NOMO-1 (cell line): Measurements from ENCODE around the gene FBXO5.
"Not testable (repeated sequence)": the region's sequence is repeated elsewhere in the genome, so short reads cannot be mapped to it uniquely, and the experiment has no call there.

Experiments used
- DNase-seq, 2 experiments: peaks; one replicate each; lab custom pipeline; 2025; ENCODE audit not compliant: unreplicated experiment in 2 of 2; lab: John Stamatoyannopoulos, UW

FBXO5 gene, protein sequence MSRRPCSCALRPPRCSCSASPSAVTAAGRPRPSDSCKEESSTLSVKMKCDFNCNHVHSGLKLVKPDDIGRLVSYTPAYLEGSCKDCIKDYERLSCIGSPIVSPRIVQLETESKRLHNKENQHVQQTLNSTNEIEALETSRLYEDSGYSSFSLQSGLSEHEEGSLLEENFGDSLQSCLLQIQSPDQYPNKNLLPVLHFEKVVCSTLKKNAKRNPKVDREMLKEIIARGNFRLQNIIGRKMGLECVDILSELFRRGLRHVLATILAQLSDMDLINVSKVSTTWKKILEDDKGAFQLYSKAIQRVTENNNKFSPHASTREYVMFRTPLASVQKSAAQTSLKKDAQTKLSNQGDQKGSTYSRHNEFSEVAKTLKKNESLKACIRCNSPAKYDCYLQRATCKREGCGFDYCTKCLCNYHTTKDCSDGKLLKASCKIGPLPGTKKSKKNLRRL

DNA sequence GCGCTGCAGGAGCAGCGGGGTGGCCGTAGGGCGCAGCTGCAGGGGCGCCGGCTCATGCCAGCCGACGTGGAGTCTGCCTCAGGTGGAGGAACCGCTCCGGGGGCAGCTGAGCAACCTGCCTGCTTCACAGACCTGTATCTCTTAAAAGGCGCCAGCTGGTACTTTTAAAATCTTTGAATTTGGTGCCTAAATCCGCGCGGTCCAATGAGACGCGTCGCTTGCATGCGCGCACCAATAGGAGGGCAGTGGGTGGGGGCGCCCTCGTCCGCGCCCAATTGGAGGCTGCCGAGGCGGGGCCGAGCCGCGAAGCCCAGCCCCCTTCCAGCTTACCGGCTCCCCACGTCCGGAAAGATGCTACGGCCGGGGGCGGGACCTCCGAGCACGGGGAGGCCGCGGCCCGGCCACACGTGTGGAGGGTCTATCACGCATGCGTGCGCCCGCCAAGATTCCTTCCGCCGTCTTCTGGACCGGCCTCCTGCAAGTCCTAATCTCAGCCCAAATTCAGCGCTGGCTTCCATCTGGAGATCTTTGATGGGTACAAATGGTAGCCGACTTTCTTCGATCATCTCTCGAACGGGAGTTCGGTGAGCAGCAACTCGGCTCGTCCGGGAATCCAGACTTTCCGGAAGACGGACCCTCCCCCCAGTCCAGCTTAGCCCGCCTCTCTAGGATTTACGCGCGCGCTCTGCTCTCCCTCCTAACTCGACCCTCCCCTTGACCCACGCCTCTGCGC is at the start of gene FBXO5:
FBXO5 (minus strand) TSS at position 138 of the 733 bp plus-strand sequence; CDS start at position 56, 82 bp downstream.
- peak; percentile 96 for DNase-seq

DNA sequence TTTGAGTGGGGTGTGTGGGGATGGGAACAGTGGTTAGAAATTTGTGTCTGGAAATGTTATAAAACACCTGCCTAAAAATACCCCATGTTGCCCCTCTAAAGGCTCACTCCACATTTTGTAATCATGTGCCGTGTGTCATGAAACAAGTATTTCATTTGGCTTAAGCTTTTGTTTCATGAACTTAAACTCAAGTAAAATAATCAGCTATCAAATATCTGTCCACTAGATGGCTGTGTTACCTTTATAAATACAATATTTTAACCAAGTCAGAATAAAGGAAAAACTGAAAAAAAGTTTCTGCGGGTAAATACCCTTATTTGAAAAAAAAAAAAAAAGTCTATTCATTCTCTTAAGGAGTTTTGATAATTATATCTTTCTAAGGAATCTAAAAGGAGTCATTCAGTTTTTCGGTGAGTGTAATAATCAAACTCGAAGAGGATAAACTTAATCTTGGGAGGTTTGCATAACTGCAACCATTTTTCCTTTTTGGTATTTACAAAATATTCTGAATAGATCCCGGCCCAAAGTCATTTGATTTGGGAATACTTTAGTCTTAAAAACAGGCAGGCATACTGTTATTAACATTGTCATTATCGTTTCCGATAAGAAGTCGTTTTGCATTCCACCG is 49.5 kb upstream of the FBXO5 start:
- DNase-seq, result peak; percentile 5 to 63

DNA sequence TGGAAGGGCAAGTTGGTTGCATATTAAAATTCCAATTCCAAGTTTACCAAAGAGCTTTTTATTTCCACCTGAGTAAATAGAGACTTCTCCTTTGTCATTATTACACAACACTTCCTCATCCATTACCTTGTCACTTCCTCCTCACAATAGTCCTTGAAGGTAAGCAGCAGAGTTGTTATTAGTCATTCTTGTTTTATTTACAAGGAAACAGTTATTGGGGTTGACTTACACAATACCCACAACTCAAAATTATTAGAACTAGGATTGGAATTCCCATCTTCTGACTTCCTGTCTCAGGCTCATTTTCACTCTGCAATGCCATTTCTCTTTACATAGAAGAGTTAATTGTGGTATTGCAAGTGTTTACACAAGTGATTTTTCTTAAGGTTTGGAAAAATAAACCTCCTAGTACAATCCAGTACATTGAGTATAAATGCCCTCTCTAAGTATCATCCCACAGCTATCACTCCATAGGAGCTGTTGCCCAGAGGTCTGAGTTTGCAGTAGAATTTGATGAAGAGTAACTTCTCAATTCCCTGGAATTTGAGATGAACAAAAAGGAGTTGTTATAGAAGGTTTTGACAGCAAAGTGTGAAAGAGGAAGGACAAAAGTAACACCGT is 48.6 kb upstream of the FBXO5 start:
- peak in 1 of 2 experiments; percentile 8 for DNase-seq

DNA sequence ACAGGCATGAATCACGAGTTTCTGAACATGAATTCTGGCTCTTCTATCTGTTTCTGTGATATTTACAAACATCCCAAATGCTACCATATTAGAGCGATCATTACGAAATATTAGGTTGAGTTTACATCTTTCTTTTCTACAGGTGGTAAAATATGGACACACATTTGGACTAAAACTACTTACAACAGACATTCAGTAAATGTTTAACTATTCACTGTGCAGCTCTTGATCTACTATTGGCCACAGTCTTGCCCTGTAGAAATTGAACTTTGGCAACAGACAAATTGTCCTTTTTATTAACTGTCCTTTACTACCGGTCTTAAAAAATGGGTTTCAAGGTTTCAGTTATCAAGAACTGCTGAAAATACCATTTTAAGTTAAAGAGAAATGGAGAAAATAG is 46.1 kb upstream of the FBXO5 start:
- no peak for DNase-seq

DNA sequence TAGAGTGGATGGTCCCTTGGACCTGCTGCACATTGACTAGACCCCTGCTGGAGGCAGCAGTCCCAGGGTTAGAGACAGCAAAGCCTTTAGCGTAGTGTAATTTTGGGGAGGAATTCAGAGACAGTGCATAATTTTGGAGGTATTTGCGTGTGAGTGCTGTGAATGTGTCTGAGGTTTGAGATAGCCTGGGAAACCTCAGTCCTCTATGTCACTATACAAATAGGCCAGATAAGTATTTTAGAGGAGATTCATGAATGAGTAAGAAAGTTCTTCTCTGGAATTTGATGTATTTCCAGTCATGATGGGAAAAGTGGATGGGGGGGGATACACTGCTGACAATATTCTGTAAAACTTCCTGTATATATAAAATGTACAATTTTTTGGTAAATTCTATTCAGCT is 45.4 kb upstream of the FBXO5 start:
- DNase-seq, result no peak

DNA sequence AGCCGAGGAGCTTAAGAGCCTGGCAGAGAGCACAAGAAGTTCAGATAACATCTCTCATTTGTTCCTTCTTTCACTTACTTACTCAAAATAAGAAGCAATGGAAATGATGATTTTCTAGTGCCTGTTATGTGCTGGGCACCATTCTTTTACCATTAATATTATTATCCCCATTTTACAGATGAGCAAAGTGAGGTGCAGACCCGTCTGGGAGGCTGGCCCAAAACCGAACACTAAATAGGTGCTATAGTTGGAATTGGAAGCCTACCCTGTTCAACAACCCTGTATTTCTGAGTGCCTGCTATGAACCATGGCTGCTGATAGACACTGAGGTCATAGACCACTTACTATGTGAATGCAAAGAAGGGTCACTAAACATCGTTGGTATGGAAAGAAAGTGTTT is 44.6 kb upstream of the FBXO5 start:
- DNase-seq, result no peak

DNA sequence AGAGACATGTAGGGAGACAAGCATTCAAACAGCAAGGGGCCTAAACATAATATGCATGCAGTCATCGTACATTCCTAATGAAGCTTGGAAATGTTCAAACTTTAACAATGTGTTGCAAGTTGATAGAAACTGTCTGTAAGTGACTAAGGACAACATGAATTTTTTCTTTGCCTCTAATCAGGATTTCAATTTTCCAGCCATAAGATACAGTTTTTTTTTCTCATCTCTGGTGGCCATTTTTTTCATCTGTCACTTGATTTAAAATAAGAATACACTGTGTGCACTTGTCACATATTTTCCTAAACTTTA is 41.8 kb upstream of the FBXO5 start:
- DNase-seq, result no peak

DNA sequence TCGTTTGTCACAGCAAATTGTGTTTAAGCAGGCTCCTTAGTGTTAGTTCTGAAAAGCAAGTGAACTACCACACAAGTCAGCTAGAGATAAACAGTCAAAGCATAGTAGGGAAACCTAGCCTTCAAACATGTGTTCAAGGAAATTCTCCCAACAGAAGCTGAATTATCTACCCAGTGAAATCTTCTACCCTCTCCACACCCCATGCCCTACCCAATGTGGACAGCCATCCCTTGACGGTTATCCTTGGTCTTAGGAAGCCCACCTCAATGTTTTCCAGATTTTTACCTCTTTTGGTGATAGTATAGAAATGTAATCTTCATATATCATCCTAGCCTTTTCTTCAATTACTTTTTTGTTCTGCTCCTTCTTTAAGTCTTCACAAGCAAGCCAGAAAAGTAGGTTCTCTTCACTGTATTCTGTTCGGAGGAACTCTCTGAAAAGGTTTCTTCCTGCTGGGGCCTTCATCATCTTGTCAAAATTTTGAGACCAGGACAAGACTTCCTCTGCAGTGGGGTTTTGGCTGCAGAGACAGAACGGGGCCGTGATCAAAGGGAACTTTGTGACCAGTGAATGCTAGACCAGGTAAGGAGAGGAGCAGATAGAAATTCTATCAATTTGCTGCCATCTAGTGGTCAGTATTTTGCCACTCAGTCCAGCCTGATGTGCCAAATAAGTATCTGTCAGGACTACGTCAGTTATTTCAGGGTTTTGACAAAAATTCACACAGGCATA is 41.3 kb upstream of the FBXO5 start:
- DNase-seq, result peak; percentile 16 to 61

DNA sequence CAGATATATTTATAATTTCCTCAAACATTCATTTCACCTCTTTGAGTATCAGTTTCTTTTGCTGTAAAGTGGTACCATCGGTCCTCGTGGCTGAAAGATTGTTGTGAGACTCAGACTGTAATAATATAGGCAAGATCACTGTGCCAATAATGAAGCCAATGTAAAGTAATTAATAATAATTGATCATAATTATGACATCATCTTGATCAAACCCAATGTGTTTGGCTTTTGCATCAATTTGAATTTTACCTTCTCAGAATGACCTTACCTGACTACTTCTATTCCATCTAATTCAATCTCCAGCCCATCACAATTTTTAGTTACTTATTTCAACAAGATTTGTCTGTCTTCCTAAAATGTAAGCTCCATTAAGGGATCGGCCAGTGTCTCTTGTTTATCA is 35.5 kb upstream of the FBXO5 start:
- DNase-seq, result no peak

DNA sequence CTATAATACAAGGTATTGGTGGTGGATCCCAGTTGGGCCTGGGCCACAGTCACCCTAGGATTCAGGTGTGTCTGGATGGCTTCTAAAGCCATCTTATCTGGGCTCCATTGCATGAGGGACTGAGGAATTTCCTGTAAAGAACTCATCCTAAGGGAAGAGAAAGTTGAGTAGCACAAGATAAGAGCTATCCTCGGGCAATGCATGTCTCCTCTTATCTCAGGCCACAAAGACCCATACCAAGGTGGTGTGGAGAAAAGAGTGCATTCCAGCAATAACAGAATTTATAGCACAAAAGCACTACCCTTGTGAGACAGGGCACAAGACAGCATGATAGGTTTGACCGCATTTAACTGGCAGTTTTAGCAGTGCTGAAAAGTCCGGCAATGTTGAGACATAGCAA is 34.0 kb upstream of the FBXO5 start:
- no peak for DNase-seq

DNA sequence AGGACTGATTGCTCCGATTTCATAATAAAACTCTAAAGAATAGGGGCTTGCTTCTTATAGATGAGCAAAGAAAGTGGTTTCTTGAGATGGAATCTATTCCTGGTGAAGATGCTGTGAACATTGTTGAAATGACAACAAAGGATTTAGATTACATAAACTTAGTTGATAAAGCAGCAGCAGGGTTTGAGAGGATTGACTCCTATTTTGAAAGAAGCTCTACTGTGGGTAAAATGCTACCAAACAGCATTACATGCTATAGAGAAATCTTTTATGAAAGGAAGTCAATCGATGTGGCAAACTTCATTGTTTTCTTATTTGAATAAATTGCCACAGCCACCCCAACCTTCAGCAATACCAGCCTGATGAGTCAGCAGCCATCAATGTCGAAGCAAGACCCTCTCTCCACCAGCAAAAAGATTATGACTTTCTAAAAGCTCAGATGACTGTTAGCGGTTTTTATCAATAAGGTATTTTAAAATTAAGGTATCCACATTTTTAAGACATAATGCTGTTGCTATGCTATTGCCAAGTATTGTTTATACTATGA is 32.3 kb upstream of the FBXO5 start:
- DNase-seq, result no peak

DNA sequence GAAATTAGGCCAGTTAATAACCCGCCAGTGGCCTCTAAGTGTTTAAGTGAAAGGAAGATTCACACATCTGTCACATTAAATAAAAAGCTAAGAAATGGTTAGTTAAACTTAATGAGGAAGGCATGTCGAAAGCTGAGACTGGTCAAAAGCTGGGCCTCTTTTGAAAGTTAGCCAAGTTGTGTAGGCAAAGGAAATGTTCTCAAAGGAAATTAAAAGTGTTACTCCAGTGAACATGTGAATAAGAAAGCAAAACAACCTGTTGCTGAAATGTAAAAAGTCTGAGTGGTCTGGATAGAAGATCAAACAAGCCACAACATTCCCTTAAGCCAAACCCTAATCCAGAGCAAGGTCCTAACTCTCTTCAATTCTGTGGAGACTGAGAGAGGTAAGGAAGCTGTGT is 30.6 kb upstream of the FBXO5 start:
- no peak for DNase-seq

DNA sequence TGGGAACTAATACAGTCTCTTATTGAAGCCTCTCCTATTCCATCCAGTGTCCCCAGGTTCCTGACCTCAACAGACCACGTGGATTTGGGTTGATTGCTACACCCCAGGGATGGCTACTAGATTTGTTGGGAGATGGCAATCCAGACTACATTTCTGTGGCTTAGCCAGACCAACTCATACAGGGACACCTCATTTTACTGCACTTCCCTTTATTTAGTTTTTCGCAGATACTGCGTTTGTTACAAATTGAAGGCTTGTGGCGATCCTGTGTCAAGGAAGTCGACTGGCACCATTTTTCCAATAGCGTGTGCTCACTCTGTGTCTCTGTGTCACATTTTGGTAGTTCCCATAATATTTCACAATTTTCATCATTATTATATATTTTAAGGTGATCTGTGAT is 30.0 kb upstream of the FBXO5 start:
- DNase-seq, result no peak

DNA sequence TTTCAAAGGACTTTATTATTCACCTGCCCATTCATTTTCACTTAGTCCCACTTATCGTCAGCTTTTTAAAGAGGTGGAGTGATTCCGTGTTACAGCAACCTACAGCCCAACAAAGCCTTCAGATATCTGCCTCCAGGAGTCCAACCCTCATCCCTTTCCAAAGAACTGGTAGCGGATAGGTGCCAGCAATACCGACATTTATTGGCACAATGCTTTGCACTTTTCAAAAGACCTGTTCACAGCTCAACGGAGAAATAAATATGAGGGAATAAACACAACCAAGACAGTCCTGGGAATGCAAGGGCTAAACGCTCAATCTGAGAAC is 20.5 kb upstream of the FBXO5 start:
- no peak for DNase-seq

DNA sequence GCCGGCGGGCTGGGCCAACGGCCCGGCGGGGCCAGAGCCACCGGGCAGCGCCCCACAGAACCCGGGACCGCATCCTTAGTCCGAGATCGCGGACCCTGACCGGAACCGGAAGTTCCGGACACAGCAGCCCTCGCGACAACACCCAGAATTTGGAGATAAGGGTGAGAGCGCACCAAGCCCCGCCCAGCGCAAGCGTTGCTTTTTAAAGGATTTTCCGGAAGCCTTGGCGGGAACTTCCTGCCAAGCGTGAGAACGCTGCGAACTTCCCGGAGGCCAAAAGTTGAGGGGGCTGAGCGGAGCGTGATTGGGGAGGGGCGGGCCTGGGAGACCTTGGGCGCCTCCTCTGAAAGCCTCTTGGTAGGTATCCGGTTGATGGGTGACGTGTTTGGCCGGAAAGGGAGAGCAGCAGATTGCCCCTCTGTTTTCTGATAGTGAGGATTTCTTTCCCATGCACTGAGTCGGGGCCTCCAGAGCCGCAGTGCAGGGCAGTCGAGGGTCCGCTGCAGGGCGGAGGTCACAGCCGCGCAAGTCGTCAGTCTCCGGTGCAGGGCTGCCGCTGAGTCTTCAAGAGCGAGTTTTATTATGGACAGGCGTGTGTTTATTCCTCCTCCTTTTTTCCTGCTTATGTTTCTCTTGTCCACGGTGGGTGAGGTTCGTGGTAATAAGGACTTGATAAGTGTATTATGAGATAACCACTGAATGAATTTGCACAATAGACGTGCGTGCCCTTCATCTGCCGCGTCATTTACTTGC is 19.9 kb upstream of the FBXO5 start, which contains the start of gene MTRF1L:
MTRF1L (minus strand) TSS at position 97 of the 753 bp plus-strand sequence; CDS start at position 73, 24 bp downstream.
- peak; percentile 90 to 95 for DNase-seq

DNA sequence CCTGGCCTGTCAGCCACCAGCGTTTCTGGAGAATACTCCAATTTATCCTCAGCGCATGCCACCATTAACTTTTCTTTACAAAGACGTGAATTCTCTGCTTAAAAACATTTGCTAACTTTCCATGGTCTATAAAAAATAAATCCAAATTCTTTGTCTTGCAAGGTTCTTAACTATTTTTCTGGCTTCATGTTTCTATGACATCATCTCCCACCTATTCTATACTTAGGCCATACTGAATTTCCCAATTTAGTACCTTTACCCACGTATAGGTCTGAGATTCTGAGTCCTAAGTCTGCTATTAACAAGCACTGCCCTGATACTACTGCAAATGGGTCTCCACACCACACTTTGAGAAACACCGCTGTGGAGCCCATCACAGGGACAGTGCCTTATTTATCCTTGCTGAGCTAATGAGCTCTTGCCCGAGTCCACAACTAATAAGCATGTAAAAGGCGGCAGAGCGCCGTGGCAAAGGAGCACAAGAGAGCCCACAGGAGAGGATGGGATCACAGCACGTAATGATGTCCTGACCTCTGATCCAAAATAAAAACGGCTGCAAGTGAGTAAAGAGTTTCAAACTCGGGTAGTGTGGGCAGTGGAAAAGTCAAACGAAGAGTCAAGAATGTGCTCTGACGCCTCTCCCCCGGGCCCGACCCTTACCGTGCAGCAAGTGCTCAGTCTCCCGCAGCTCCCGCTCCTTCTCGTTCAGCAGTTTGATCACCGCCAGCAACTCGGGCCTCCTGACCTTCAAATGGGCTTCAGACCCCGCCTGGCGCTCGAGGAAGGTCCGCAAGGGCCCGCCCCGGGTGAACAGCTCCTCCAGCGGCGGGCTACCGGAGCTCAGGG is 19.1 kb upstream of the FBXO5 start:
- DNase-seq, result no peak

DNA sequence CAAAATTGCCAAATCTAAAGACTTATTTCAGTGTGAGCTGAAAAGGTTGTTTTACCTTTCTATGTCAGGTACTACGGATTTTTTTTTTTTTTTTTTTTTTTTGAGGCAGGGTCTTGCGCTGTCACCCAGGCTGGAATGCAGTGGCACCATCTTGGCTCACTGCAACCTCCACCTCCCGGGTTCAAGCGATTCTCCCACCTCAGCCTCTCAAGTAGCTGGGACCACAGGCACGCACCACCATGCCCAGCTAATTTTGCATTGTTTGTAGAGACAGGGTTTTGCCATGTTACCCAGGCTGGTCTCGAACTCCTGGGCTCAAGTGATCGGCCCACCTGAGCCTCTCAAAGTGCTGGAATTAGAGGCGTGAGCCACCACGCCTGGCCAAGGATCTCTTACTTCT is 17.9 kb upstream of the FBXO5 start:
- not testable (repeated sequence) for DNase-seq

DNA sequence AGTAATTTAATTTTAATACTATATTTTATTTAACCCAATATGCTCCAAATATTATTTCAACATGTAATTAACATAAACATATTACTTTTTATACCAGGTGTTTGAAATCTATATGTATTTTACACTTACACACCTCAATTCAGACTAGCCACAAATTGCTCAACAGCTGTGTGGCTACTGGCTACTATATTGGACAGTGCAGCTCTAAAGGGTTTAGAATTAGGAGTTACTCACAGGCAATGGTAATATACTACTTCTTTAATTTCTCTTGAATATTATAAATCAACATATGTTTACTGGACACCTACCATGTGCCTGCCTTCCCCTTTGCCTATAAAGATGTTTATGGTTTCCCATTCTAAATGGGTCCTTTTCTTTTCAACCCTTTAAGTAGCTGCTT is 17.4 kb upstream of the FBXO5 start:
- DNase-seq, result no peak

DNA sequence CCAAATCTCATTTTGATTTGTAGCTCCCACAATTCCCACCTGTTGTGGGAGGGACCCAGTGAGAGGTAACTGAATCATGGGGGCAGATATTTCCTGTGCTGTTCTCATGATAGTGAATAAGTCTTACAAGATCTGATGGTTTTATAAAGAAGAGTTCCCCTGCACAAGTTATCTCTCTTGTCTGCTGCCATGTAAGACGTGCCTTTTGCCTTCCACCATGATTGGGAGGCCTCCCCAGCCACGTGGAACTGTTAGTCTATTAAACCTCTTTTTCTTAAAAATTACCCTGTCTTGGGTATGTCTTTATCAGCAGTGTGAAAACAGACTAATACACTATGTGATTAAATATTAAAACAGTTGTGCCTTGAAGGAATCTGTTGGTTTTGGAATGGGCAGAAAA is 16.7 kb upstream of the FBXO5 start:
- DNase-seq, result not testable (repeated sequence)
